AG04450 (cell line): ENCODE results near the gene CANT1. TPM values are rescaled to one million over a fixed set of nuclear protein-coding genes. Genes with fewer than 3 reads are reported as not detected.

ENCODE experiments used
- CTCF ChIA-PET: fragments of 300-600, 350-600 bp; formaldehyde crosslinking; extraction: SDS; loops from one replicate; lab custom pipeline; 2022; ENCODE audit warnings: antibody characterized with exemption, inconsistent platforms; lab: Charles Lee
- POLR2A ChIA-PET: fragments of 350-600 bp; formaldehyde crosslinking; extraction: SDS; loops from one replicate; lab custom pipeline; 2021; ENCODE audit warnings: antibody characterized with exemption, inconsistent platforms; lab: Yijun Ruan, JAX
- DNase-seq: peaks from one replicate; pipeline ENCODE4 v3.0.0-alpha.2; 2011; ENCODE audit warnings: low read depth, low spot score
- H3K27ac ChIP-seq: one replicate; pipeline ENCODE4 v1.5.1; 2012; ENCODE audit warnings: low read depth, low read length, control low read depth
- H3K27me3 ChIP-seq: one replicate; pipeline ENCODE4 v1.6.0; 2012; ENCODE audit warnings: low read length; ENCODE audit not compliant: control insufficient read depth, insufficient read depth
- H3K4me3 ChIP-seq: 2 replicates; pipeline ENCODE4 v1.5.1; 2011; ENCODE audit warnings: mild to moderate bottlenecking, low read depth, low read length, control low read depth
- H3K9me3 ChIP-seq: 2 replicates; pipeline ENCODE4 v1.5.1; 2012; ENCODE audit warnings: low read length; ENCODE audit not compliant: control insufficient read depth, insufficient read depth
- CTCF ChIP-seq: IDR thresholded peaks from 2 replicates; pipeline ENCODE4 v1.5.1; 2011; ENCODE audit warnings: low read depth, low read length, control low read depth, inconsistent platforms
- polyA plus RNA-seq: library from polyadenylated mRNA; depleted of rRNA; stranded (reverse); fragments of >200 nt; gene quantifications from 2 replicates; pipeline ENCODE4 v1.2.3, GENCODE V29; 2011

The CANT1 gene
- polyA plus RNA-seq, 1 experiment, result 61.6 TPM

- CTCF ChIA-PET, result interaction anchor here (1.2 kb wide), 1 partner anchor 15 kb away, joined by 6 read pairs; no protein-coding TSS in a partner anchor
- TF ChIP-seq CTCF, result no peak
- no peak overlapping the region for H3K27ac ChIP-seq
- H3K27me3 ChIP-seq, result no peaks in the 10 kb centered on the region
- no peak for DNase-seq
- peaks cover 9% of the 10 kb centered on the region for H3K9me3 ChIP-seq
- H3K4me3 ChIP-seq, result no peak overlapping the region
- POLR2A ChIA-PET, result no interaction called here
Measured at GRCh38 chr17:78956254-78956653, 53.3 kb downstream of the CANT1 start.

GRCh38 chr17:78954684-78955083 lies 54.9 kb downstream of the CANT1 start:
- no peak overlapping the region for H3K27ac ChIP-seq
- H3K4me3 ChIP-seq, result no peak overlapping the region
- H3K27me3 ChIP-seq, result no peaks in the 10 kb centered on the region
- CTCF ChIA-PET, result interaction anchor here (2.7 kb wide), 1 partner anchor 16 kb away, joined by 14 read pairs; no protein-coding TSS in a partner anchor
- H3K9me3 ChIP-seq, result peaks cover 22% of the 10 kb centered on the region
- POLR2A ChIA-PET, result interaction anchor here (1.9 kb wide), 1 partner anchor 21 kb away, joined by 5 read pairs; no protein-coding TSS in a partner anchor
- TF ChIP-seq CTCF, result no peak
- no peak for DNase-seq

GRCh38 chr17:78953356-78954350 lies 55.9 kb downstream of the CANT1 start:
- Histone ChIP-seq H3K9me3 (peaks cover 22% of the 10 kb centered on the region), H3K27me3 (no peaks in the 10 kb centered on the region), H3K4me3 (no peak overlapping the region), H3K27ac (no peak overlapping the region)
- no peak for TF ChIP-seq CTCF
- ChIA-PET CTCF (interaction anchor here (2.0 to 2.7 kb wide), 2 partner anchors 18 to 88 kb away, joined by 8 to 14 read pairs; no protein-coding TSS in a partner anchor), POLR2A (interaction anchor here (1.8 to 1.9 kb wide), 2 partner anchors 13 to 20 kb away, joined by 4 to 5 read pairs; no protein-coding TSS in a partner anchor)
- no peak for DNase-seq

- Histone ChIP-seq H3K27ac (no peak overlapping the region), H3K4me3 (no peak overlapping the region), H3K27me3 (no peaks in the 10 kb centered on the region), H3K9me3 (peaks cover 22% of the 10 kb centered on the region)
- no peak for DNase-seq
- CTCF ChIA-PET, result interaction anchor here (1.4 to 2.7 kb wide), 3 partner anchors 12 to 87 kb away, joined by 3 to 14 read pairs (median 8); no protein-coding TSS in a partner anchor
- POLR2A ChIA-PET, result interaction anchor here (1.8 kb wide), 1 partner anchor 12 kb away, joined by 4 read pairs; no protein-coding TSS in a partner anchor
- TF ChIP-seq CTCF, result no peak
Measured at GRCh38 chr17:78952706-78953105, 56.9 kb downstream of the CANT1 start.
